ENCODE results near the gene TLCD3A. TPM values are rescaled to one million over a fixed set of nuclear protein-coding genes. Genes with fewer than 3 reads are reported as not detected.

The TLCD3A gene
- total RNA-seq, 1 experiment from 2014 or later, result 21.6 TPM

DNA sequence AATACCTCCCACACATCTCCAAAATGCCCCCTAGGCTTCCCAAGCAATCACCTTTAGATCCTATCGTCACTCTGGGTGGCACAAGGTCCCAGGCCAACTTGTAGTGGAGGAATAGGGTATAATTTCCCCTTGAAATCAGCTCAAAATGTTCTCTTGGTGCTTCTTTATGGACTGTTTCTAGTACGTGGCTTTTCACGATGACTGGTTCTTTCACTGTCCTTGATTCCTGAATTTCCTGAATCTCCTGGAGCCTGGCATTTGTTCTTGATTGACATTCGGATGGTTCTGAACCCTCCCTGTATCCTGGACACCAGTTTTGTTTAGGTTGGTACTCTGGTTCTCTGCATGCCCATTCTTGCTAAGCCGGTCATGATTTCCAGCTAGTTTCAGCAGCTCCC, 10.9 kb upstream of the TLCD3A start:
- H3K27ac Mint-ChIP-seq, result peak overlapping the region; percentile 32; the same call in 1 of the 2 replicates
- peaks cover 6% of the 10 kb centered on the region for H3K4me1 Mint-ChIP-seq
- ATAC-seq, result no peak
- ChIA-PET CTCF (interaction anchor here (0.5 to 1.4 kb wide), 5 partner anchors 8 to 337 kb away, joined by 3 to 5 read pairs (median 4); partner anchors contain the start of gene TIMM22), POLR2A (no interaction called here)
- DNase-seq (ENCODE audit: low spot score), result no peak
- no peaks in the 10 kb centered on the region for H3K36me3 Mint-ChIP-seq
- H3K9me3 Mint-ChIP-seq, result no peaks in the 10 kb centered on the region
- TF ChIP-seq, protein P1, sequence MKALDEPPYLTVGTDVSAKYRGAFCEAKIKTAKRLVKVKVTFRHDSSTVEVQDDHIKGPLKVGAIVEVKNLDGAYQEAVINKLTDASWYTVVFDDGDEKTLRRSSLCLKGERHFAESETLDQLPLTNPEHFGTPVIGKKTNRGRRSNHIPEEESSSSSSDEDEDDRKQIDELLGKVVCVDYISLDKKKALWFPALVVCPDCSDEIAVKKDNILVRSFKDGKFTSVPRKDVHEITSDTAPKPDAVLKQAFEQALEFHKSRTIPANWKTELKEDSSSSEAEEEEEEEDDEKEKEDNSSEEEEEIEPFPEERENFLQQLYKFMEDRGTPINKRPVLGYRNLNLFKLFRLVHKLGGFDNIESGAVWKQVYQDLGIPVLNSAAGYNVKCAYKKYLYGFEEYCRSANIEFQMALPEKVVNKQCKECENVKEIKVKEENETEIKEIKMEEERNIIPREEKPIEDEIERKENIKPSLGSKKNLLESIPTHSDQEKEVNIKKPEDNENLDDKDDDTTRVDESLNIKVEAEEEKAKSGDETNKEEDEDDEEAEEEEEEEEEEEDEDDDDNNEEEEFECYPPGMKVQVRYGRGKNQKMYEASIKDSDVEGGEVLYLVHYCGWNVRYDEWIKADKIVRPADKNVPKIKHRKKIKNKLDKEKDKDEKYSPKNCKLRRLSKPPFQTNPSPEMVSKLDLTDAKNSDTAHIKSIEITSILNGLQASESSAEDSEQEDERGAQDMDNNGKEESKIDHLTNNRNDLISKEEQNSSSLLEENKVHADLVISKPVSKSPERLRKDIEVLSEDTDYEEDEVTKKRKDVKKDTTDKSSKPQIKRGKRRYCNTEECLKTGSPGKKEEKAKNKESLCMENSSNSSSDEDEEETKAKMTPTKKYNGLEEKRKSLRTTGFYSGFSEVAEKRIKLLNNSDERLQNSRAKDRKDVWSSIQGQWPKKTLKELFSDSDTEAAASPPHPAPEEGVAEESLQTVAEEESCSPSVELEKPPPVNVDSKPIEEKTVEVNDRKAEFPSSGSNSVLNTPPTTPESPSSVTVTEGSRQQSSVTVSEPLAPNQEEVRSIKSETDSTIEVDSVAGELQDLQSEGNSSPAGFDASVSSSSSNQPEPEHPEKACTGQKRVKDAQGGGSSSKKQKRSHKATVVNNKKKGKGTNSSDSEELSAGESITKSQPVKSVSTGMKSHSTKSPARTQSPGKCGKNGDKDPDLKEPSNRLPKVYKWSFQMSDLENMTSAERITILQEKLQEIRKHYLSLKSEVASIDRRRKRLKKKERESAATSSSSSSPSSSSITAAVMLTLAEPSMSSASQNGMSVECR (CRISPR knock-in tag; IDR thresholded peaks at IDR 0.05; ENCODE audit: borderline replicate concordance), result no peak
- TF ChIP-seq, protein P2, sequence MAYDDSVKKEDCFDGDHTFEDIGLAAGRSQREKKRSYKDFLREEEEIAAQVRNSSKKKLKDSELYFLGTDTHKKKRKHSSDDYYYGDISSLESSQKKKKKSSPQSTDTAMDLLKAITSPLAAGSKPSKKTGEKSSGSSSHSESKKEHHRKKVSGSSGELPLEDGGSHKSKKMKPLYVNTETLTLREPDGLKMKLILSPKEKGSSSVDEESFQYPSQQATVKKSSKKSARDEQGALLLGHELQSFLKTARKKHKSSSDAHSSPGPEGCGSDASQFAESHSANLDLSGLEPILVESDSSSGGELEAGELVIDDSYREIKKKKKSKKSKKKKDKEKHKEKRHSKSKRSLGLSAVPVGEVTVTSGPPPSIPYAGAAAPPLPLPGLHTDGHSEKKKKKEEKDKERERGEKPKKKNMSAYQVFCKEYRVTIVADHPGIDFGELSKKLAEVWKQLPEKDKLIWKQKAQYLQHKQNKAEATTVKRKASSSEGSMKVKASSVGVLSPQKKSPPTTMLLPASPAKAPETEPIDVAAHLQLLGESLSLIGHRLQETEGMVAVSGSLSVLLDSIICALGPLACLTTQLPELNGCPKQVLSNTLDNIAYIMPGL (CRISPR knock-in tag; IDR thresholded peaks at IDR 0.05), result no peak
- no peak for TF ChIP-seq ZNF423 (CRISPR knock-in tag; IDR thresholded peaks at IDR 0.05)
- TF ChIP-seq, protein P3, sequence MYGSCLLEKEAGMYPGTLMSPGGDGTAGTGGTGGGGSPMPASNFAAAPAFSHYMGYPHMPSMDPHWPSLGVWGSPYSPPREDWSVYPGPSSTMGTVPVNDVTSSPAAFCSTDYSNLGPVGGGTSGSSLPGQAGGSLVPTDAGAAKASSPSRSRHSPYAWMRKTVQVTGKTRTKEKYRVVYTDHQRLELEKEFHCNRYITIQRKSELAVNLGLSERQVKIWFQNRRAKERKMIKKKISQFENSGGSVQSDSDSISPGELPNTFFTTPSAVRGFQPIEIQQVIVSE (CRISPR knock-in tag; IDR thresholded peaks at IDR 0.05; ENCODE audit: borderline replicate concordance), result no peak
- no peak for TF ChIP-seq ZBTB21 (CRISPR knock-in tag; IDR thresholded peaks at IDR 0.05; ENCODE audit: borderline replicate concordance)
- no peak for TF ChIP-seq FOXJ3 (CRISPR knock-in tag; IDR thresholded peaks at IDR 0.05; ENCODE audit: borderline replicate concordance)
- no peak overlapping the region for H3K4me3 Mint-ChIP-seq
- no peaks in the 10 kb centered on the region for H3K27me3 Mint-ChIP-seq (ENCODE audit: low read depth)

DNA sequence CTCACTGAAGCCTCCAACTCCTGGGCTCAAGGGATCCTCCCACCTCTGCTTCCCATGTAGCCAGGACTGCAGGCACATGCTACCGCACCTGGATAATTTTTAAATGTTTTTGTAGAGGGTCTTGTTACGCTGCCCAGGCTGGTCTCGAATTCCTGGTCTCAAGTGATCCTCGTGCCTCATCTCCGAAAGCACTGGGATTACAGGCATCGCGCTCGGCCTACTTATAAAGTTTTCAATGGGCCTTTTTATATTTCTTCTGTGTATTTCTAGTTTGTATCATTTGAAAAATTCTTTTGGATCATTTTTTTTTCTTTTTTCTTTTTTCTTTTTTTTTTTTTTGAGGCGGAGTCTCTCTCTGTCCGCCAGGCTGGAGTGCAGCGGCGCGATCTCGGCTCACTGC, 7.3 kb upstream of the TLCD3A start:
- no peak for ATAC-seq
- no peak for DNase-seq (ENCODE audit: low spot score)
- CTCF ChIA-PET, result no interaction called here

DNA sequence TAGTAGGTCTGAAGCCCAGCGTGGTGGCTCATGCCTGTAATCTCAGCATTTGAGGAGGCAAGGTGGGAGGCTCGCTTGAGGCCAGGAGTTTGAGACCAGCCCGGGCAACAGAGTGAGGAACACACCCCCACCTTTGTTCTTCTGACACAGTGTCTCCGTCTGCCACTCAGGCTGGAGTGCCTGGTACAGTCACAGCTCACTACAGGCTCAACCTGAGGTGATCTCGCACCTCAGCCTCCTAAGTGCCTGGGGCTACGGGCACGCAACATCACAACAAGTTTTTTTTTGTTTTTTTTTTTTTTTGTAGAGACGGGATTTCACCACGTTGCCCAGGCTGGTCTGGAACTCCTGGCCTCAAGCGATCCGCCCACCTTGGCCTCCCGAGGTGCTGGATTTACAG, 6.7 kb upstream of the TLCD3A start:
- Mint-ChIP-seq H3K27ac (no peak overlapping the region), H3K4me3 (no peak overlapping the region), H3K4me1 (peaks cover 12% of the 10 kb centered on the region), H3K9me3 (no peaks in the 10 kb centered on the region), H3K27me3 (ENCODE audit: low read depth) (no peaks in the 10 kb centered on the region), H3K36me3 (no peaks in the 10 kb centered on the region)
- TF ChIP-seq HMGA2 (CRISPR knock-in tag; IDR thresholded peaks at IDR 0.05), result no peak
- DNase-seq (ENCODE audit: low spot score), result no peak
- no peak for ATAC-seq
- CTCF ChIA-PET, result interaction anchor here (1.0 to 1.5 kb wide), 3 partner anchors 25 to 271 kb away, joined by 4 to 5 read pairs (median 4); partner anchors contain the start of gene TIMM22
- POLR2A ChIA-PET, result interaction anchor here (0.5 kb wide), 1 partner anchor 95 kb away, joined by 3 read pairs; no protein-coding TSS in a partner anchor

More for the DNA sequence above, 7.3 kb upstream of the TLCD3A start:
- Mint-ChIP-seq H3K4me3 (no peak overlapping the region), H3K27ac (no peak overlapping the region), H3K27me3 (ENCODE audit: low read depth) (no peaks in the 10 kb centered on the region), H3K36me3 (no peaks in the 10 kb centered on the region), H3K4me1 (peaks cover 10% of the 10 kb centered on the region), H3K9me3 (no peaks in the 10 kb centered on the region)
- POLR2A ChIA-PET, result no interaction called here
- TF ChIP-seq RORB (CRISPR knock-in tag; IDR thresholded peaks at IDR 0.05) (no peak), TEAD1 (CRISPR knock-in tag; IDR thresholded peaks at IDR 0.05) (no peak), FOXK1 (CRISPR knock-in tag; IDR thresholded peaks at IDR 0.05) (no peak), EMX1 (CRISPR knock-in tag; IDR thresholded peaks at IDR 0.05) (no peak), ZNF232 (CRISPR knock-in tag; IDR thresholded peaks at IDR 0.05) (no peak), TEAD4 (CRISPR knock-in tag; IDR thresholded peaks at IDR 0.05) (no peak), PRRX2 (CRISPR knock-in tag; IDR thresholded peaks at IDR 0.05) (no peak)
- TF ChIP-seq, protein P4, sequence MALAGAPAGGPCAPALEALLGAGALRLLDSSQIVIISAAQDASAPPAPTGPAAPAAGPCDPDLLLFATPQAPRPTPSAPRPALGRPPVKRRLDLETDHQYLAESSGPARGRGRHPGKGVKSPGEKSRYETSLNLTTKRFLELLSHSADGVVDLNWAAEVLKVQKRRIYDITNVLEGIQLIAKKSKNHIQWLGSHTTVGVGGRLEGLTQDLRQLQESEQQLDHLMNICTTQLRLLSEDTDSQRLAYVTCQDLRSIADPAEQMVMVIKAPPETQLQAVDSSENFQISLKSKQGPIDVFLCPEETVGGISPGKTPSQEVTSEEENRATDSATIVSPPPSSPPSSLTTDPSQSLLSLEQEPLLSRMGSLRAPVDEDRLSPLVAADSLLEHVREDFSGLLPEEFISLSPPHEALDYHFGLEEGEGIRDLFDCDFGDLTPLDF (CRISPR knock-in tag; IDR thresholded peaks at IDR 0.05), result no peak
- TF ChIP-seq, protein P5, sequence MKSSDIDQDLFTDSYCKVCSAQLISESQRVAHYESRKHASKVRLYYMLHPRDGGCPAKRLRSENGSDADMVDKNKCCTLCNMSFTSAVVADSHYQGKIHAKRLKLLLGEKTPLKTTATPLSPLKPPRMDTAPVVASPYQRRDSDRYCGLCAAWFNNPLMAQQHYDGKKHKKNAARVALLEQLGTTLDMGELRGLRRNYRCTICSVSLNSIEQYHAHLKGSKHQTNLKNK (CRISPR knock-in tag; IDR thresholded peaks at IDR 0.05), result no peak

Data from WTC11 (cell line).